NCI-H774 (cell line): ENCODE results near the gene ERFE.

Experiments used
- DNase-seq: peaks from one replicate; lab custom pipeline; 2025; lab: John Stamatoyannopoulos, UW

The ERFE gene

DNA sequence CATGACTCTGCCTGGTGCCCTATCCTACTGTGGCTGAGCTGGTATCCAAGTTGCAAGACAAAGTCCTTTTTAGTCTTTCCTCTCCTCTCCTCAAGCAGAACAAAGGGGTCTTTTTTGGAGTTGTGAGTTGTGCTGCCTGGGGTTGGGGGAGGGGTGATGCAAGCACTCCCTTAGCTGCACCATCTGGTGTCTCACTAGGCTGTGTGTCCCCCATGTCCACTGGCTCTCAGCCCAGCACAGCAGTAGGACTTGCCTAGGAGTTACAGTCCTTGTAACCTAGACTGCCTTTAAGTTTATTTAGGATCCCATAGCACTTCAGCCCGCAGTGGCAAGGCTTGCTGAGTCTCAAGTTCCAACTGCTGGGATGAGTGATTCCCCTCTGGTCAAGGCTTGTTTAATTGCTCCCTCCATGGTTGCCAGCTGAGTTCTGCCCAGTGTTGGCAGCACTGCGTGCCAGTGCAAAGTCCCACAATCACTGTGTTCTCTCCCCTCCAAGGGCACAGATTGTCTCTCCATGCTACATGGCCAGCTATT lies 57.9 kb downstream of the ERFE start:
- no peak for DNase-seq
